NCI-H524 (cell line): Measurements from ENCODE around the gene TSPAN18.

ENCODE experiments used
- DNase-seq, 2 experiments: peaks; one replicate each; lab custom pipeline; 2025; lab: John Stamatoyannopoulos, UW

The TSPAN18 gene

DNA sequence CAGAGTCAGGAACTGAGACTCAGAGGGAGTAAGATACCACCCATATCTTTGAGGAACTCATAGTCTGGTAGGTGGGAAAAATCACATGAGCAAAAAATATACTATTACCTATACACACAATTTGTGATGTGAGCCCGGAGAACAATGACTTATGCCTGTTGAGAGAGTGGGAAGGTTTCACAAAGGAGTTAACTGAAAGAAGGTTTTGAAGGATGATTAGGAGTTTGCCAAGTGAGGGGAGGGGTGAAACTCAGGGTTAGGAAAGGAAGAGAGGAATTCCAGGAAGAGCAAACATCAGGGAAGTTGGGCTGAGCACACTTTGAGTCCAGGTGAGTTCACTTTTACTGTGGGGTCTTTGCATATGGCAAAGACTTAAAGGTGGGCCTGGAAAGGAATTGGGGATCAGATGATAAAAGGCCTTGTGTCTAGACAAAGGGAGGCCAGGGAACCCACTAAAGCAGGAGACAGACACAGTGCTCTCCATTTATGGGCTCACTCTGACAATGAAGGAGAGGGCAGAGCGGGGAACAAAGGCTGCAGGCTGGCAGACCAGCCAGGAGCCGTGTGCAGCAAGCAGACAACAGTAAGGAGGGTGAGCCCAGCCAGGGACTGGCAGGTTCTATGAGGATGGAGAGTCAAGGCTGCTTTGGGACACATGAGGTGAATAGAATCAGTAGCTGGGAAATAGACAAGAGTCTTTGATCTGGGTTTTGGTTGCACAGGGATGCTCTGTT lies 33.1 kb downstream of the TSPAN18 start:
- DNase-seq: no peak

DNA sequence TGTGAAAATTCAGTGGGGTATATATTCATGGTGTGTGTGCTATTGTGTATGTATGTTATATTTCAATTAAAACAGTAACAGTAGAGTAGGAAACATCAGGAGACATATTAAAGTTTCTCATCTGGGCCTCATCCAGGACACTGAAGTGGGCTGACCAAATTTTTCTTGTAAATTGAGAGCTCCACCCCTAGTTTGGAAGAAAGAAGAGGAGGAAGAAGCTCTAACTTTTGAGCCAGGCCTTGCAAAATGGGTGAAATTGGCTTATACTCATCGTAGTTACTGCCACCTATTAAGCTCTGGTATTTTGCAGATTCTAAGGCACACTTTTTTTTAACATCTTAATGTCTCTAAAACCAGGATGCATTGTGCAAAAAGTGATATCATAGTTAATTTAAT lies 33.7 kb downstream of the TSPAN18 start:
- DNase-seq: no peak

DNA sequence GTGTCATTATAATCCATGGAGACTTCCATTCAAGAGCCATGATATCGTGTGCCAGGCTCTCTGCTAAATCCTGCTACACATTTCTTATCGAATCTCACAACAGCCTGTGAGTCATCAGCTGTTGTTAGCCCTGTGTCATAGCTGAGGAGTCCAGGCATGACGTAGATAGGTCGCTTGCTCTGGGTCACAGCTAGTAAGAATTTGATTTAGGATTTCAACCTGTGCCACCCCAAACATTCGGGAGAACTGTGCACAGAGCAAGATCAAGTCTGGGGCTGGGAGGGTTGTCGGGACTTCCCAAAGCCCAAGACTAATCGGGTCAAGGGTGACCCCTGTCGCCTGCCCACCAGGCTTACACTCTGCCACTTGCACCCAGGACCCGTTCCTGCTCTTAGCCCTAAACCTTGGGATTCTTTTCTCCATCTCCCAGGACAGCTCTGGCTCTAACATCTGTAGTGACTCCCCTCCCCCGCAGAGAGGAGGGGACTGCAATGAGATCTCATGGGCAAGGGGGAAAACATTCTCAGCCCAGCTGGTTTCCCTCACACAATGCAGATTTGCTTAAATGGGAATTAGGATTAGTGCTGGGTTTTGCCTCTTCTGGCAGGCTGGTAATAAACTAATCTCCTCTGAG lies 34.3 kb downstream of the TSPAN18 start:
- peak; percentile 89 to 96 for DNase-seq

DNA sequence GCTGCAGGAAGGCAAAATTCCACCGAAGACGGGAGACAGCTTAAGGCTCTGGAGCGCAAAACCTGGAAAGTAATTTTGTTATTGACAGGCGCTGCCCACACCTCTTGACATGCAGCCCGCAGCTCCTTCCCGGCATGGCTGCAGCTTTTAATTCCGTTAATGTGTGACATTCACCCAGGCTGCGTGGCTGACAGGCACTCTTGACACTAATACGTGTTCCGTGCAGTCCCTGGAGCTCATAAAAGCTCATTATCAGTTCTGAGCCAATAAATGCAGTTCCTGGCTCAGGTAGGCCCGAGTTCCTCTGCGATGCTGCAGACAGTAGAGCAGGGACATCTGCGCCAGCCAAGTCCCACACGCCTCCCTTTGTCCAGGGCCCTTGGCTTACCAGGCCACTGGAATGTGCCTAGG lies 34.8 kb downstream of the TSPAN18 start:
- DNase-seq: no peak

DNA sequence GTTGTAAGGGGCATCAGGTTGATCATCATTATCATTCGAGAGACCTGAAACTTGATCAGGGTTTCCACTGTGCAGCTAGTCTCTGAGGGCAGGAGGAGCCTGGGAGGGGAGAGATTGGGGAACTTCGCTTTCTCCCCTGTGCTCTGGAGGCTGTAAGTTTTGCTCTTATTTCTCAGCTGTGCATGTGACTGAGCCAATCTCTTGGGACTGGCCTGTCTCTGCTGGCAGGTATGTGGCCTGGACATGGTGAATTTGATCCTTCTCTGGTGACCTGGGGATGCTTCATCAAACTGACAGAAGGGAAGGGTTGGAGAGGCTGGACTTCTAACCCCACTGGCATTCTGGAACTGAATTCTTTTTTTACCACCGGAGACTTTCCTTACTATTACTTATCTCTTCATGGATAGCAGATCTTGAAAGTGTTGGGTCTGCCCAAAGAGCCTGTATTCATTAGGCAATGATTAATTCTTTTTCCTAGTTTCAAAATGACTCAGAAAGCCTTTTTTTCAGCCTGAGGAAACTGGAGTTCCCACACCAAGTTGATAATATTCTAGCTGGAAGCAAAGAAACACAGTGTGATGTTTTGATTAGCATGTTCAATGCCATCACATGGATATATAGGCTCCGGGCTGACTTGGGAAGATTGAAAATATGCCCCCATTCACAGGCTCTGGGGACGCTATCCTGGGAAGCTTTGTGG lies 36.5 kb downstream of the TSPAN18 start:
- DNase-seq: peak in 1 of 2 experiments; percentile 16

DNA sequence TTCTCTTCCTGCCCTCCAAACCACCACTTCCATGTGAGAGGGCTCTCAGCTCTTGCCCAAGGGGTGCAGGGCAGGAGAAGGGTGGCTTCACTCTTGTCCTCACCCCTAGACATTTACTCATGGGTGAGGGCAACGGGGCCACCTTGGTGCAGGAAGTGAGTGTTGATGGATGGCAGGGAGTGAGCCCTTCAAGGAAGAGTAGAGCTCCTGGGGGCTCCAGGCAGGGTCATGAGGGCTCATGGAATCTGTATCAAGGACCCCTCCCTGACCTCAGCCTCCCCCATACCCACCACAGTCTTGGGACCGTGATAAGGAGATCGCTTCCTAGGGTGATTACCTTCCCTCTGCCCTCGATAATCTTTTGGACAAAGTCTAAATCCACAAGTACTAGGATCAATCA lies 37.8 kb downstream of the TSPAN18 start:
- no peak for DNase-seq

DNA sequence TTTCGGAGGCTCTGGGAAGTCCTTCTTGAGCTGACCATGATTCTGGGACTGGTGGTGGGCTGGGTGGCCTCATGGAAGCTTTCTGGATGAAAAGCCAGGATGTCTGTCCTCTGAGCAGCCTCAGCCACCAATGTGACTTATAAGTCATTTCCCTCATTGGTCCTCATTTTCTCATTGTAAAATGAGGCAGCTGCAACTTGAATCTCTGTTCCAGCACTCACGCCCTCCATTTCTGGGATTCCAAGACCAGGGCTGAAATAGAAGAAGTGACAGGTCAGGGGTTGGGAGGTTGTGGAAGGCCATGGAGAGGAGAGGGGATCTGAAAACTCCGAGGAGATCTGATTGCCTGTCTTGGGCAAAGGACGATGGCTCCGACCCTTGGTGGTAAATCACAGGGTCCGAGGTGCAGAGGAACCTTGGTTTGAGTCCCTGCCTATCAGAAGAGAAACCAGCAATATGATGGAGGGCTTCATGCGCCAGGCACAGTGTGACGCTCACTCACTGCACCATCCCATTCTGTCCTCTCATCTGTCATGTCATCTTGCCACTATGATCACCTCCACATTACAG lies 38.3 kb downstream of the TSPAN18 start:
- no peak for DNase-seq

DNA sequence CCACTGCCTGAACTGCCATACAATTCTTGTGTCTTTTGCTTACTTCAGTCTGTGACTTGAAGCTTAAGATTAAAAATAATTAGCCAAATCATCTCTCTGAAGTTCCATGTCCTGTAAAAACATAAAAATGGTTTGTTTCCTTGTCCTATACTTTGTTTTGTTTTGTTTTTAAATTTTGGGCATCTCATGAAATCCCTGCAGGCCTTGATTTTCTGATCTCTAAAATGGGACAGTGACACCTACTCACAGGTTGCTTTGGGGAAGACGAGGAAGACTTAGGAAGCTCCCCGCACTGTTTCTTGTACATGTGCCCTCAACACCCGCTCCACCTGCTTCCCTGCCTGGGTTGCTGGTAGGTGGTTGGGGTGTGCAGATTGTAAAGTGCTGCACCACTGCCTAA lies 38.9 kb downstream of the TSPAN18 start:
- DNase-seq: no peak

DNA sequence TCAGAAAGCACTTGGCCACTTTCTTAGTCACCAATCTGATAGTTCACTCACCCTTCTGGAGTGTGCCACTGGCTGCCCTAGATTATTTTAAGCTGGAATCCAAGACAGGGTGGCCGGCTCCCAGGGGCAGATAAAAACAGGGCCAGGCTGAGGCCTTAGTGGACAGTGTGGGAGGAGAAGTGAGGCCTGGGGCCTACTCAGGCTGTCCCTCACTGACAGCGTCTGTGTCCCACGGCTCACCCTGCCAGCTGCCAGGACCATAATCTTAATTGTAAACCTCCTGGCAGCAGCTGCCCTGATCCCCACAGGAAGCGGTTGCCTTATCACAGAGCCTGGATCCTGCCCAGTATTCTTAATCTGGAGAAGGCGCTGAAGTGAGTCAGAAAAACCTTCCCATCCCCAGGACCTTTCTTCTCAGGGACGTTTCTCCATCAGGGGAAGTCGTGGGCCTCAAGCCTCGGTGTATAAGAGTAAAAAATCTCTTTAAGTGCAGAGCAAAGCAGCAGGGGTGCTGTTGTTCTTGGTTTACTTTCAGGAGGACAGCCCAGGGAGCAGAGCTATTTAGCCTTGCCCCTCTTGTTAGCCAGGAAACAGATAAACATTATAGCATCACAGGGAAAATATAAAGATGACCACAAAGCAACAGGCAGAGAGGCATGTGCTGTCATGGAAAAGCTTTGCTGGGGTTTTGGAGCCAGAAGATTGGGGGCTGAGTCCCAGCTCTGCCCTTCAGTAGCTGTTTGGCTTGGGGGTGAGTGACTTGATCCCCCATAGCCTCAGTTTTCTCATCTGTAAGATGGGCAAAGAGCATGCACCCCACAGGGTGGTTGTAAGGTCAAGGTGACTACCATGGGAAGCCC lies 39.6 kb downstream of the TSPAN18 start:
- peak; percentile 68 to 91 for DNase-seq

DNA sequence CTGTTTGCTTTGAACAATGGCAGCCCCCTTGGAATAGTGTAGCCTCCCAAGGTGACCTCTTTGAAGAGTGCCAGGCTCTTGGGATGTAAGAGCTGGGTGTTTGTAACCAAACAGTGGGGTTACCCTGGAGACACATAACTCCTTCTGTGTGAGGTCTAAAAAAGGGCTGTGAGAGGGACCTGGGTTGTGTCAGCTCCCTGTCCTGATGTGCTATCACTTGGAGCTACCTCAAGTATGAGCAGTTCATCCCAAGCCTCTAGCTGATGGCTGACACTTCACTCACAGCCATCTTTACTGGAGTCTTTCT lies 40.2 kb downstream of the TSPAN18 start:
- DNase-seq: no peak

DNA sequence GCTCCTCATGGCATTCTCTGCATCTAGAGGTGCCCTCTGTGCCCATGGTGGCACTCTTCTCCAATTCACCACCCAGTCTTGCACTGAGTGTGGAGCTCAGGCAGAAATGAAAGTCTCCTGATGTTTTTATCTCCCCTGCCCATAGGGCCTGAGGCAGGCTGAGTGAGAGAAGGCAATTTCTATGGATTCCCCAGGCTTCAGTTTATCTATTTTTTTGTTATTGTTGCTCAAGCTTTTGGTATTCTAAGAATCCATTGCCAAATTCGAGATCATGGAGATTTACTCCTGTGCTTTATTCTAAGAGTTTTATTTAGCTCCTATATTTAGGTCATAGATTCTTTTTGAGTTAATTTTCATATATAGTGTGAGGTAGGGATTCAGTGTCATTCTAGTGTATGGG lies 40.7 kb downstream of the TSPAN18 start:
- DNase-seq: no peak

DNA sequence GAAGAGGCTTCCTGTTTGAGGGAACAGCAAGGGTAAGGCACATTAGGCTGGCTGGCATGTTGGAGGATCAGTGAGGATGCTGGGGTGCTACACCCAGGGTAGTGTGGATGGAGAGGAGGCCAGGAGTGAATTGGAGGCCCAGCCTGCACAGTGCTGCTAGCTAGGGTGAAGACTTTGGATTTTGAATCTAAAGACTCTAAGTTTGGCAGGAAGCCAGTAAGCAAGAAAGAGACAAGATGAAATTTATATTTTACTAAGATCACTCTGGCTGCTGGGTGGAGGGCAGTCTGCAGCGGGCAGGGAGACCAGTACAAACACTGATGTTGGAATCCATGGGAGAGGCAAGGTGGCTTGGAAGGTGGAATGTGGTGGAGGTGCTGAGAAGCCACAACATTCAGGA lies 43.6 kb downstream of the TSPAN18 start:
- DNase-seq: no peak

DNA sequence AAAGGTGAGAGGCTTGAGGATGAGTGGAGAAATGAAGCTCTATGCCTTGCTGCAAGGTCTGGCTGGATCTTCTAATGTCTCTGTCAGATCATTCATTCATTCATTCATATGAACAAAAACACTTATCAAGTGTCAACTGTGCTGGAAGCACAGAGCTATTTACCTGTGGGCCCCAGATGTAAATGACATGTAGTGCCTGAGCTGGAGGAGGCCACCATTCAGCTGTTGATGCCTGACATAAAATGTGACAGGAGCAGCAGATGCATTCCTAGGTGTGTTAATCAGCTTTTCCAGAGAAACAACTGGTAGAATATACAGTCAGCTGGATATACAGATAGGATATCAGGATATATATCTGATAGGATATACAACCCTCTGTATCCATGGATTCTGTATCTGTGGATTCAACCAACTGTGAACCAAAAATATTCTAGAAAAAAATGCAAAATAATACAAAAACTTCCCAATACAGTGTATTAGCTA lies 44.5 kb downstream of the TSPAN18 start:
- DNase-seq: no peak

DNA sequence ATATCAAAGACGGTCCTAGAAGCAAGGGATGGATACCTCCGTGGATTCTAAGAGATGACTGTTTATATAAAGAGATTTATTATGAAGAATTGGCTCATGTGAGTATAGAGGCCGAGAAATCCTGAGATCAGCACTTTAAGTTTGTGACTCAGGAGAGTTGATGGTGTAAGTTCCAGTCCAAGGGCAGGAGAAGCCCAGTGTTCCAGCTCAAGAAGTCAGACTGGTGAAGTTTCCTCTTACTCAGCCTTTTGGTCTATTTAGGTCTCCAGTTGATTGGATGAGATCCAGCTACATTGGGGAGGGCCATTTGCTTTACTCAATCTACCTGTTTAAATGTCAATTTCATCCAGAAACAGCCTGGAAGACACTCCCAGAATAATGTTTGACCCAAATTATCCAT lies 45.1 kb downstream of the TSPAN18 start:
- no peak for DNase-seq

DNA sequence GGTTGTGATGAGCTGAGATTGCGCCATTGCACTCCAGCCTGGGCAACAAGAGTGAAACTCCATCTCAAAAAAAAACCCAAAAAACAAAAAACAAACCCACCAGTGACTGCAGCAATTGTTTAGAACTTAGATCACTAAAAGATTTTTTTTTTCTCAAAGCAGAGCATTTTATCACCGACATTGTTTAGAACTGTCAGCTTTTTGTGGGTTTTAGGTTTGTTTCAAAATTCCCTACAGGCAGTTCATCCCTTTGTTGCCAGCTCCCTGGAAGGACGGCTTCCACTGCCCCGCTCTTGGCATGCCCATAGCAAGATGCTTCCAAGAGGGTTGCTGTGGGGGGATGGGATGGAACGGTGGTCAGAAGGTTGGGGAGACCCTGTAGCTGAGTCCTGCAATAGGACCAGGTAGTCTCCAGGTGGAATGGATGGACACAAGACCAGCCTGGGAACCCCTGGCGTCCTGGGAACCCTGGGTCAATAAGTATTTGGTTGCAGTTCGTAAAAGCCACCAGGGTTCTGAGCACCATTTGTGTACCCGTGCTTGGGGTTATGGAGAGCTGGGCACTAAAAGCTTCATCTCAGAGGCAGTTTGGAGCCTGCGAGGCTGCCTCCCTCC lies 46.7 kb downstream of the TSPAN18 start:
- no peak for DNase-seq

DNA sequence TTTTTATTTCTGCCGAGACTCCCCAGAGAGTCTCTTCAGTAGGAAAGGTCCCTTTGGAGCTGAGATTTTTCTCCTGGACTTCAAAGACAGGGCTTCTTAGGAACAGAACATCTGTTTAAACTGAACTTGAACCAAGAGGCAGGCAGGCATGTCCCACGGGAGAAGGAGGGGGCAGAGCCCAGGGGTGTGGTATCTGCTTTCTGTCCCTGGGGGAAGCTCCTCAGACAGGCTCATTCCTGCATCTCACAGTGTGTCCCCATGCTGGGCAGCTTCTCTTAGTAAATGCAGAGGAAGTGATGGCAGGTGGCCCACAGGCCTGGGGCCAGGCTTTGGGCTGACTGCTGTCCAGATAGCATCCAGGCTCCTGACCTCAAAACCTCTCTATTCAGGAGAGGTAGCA lies 47.3 kb downstream of the TSPAN18 start:
- DNase-seq: peak; percentile 86 to 96

DNA sequence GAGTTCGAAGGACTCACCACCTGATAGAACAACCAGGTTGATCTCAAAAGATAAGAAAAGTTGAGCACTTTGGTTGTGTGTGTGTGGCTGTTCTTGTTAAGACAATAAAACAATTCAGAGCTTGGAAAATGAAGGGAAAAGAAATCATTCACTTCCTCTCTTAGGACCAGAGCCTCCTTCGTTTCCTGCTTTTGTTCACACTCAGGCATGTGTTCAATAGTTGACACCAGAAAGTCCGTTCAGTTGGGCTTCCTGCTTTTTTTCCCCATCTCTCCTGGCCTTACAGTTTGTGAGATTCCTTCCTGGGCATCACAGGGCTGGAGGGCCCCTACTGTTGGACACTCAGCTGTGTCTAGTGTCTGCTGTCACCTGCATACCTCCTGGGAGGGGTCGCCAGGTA lies 48.0 kb downstream of the TSPAN18 start:
- DNase-seq: no peak

DNA sequence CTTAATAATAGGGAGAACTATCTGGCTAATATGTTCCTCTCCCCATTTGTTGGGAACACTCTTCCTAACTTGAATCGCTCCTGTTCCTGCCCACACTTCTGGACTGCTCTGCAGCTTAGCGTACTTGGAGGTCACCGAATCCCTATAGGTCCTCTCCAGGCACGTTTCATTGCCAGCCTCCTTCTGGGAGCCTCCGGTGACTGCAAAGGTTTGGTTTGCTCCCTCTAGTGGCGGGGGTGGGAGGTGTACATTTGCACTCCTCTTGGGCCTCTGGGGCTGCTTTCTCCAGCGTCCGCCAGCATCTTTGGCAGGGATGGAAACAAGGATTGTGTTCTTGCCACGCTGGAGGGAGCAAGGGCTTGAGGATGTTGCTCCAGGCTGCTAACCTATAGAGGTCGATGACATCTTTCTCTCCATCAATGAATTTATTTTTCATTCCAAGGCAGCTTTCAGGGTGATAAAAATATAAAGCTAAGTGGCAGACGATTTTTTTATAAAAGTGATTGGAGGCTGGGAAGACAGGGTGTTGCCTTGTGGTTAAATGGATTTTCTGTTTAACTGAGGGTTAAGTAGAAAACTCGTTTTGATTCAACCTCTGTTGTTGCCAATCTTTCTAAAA lies 48.7 kb downstream of the TSPAN18 start:
- DNase-seq: peak in 1 of 2 experiments; percentile 79

DNA sequence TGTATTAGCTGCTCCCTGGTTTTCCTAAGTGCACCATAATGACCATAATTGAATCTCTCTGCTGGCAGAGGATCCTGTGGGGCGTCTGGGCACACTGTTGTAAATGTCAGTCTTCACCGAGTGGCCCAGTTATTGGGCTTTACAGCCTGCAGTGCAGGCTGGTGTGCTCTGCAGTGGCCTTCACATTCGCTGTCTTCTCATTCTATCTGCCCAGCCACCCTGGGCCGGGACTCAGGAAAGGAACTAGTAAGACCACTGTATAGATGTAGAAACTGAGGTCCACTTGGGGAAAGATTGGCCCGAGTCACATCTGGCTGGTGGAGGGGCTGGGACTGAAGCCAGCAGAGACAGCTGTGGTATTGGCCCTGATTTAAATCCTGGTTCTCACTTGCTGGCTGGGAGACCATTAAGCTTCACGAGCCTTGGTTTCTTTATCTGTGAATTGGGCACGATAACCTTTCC lies 49.3 kb downstream of the TSPAN18 start:
- no peak for DNase-seq

DNA sequence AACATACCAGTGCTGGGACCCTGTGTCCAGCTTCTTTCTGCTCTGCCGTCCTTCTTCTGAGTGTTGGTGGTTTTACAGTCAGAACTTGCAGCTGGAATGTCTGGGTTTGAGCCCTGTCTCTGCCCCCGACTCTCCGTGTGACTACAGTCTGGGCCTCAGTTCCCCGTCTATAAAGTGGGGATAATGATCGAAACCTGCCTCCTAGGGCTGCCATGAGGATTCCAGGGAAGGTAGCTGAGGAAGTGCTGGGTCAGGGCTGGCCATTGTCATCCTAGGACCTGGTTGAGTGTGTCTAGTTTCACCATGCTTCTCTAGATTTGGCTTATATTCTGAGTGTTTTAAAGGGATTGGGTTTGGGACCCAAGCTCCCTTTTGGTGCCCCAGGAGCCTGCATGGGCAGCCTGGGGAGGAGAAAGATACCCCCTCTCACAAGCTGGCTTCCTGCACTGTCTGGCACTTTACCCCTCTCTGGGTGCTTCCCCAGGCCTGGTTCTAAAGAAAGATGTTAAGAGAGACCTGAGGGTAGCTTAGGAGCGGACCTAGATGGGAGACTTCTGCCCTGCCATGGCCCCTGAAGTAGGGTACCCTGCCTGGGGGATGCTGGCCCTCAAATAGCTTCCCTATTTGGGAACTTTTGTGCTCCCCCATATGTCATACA lies 49.9 kb downstream of the TSPAN18 start:
- no peak for DNase-seq
